Upper lobe of left lung (tissue), 6 donors: ENCODE data around the gene GJA5. TPM values are rescaled to one million over a fixed set of nuclear protein-coding genes. Genes with fewer than 3 reads are reported as not detected.
A peak's percentile ranks its signal among the peaks of the same experiment; 100 is the strongest.

Experiments used
- ATAC-seq, 2 donors: fragments of 200-7000 bp; cut with Tn5 transposase; one replicate each; pipeline ENCODE4 v1.9.1; 2022; ENCODE audit warnings: mild to moderate bottlenecking in 2 of 2, moderate library complexity in 2 of 2; ENCODE audit not compliant: low FRiP score in 2 of 2
- DNase-seq, 2 donors: peaks; one replicate each; pipeline ENCODE4 v3.0.0-alpha.2; 2019 to 2020
- H3K27ac ChIP-seq, 4 donors: fragments of 200-600 bp; sonication (generic); one replicate each; pipeline ENCODE4 v1.5.1; 2016 to 2019
- H3K27me3 ChIP-seq, 4 donors: fragments of 200-600 bp; sonication (generic); one replicate each; pipeline ENCODE4 v1.5.1; 2017 to 2019
- H3K36me3 ChIP-seq, 4 donors: fragments of 200-600 bp; sonication (generic); one replicate each; pipeline ENCODE4 v1.5.1; 2016 to 2019
- H3K4me1 ChIP-seq, 4 donors: fragments of 200-600 bp; sonication (generic); one replicate each; pipeline ENCODE4 v1.5.1; 2018 to 2019
- H3K4me3 ChIP-seq, 4 donors: fragments of 200-600 bp; sonication (generic); one replicate each; pipeline ENCODE4 v1.5.1; 2017 to 2019; ENCODE audit warnings: mild to moderate bottlenecking in 2 of 4, moderate library complexity in 1 of 4
- H3K9me3 ChIP-seq, 4 donors: fragments of 200-600 bp; sonication (generic); one replicate each; pipeline ENCODE4 v1.5.1; 2018 to 2019
- CTCF ChIP-seq, 6 experiments: fragments of 450-650 bp in 4 of 6; fragments of 200-600 bp in 2 of 6; sonication (generic) in 2 of 6; IDR thresholded peaks; one replicate each; pipeline ENCODE4 v1.5.1; 2016 to 2019; ENCODE audit warnings: antibody characterized with exemption in 6 of 6
- EP300 ChIP-seq, 4 donors: sonication (generic); formaldehyde crosslinking; IDR thresholded peaks; one replicate each; pipeline ENCODE4 v1.5.1; 2017; ENCODE audit warnings: antibody characterized with exemption in 4 of 4, control low read depth in 2 of 4
- POLR2A ChIP-seq, 4 donors: fragments of 450-650 bp; IDR thresholded peaks; one replicate each; pipeline ENCODE4 v1.5.1; 2016 to 2017; ENCODE audit warnings: antibody characterized with exemption in 4 of 4, mild to moderate bottlenecking in 2 of 4
- POLR2AphosphoS5 ChIP-seq, 2 donors: sonication (generic); formaldehyde crosslinking; IDR thresholded peaks; one replicate each; pipeline ENCODE4 v1.5.1; 2017; ENCODE audit warnings: antibody characterized with exemption in 2 of 2
- WGBS, 2 donors: methylation state at CpG; one replicate each; pipeline ENCODE4 v1.1.5; 2017 to 2018; 5-methylcytosine and 5-hydroxymethylcytosine counted together
- total RNA-seq, 6 donors: library from RNA; depleted of rRNA in 4 of 6; stranded (reverse); fragments of >200 nt in 4 of 6; gene quantifications; one replicate each; pipeline versions ENCODE4 v1.1.0 to v1.2.1, GENCODE V29; 2016 to 2021
- donor health status: DM: no; HTN: no; CAD: no; lungs with moderate emphysema.
- donor health status: DM: no; HTN: yes; CAD: no; lungs with severe emphysema.

GJA5 gene
- total RNA-seq, 6 donors from 2014 or later: 6.3 to 83.5 (median 38.2) TPM

- H3K36me3 ChIP-seq: no peaks in the 10 kb centered on the region
- H3K4me3 ChIP-seq: no peak overlapping the region
- H3K27ac ChIP-seq: no peak overlapping the region
- H3K9me3 ChIP-seq: no peaks in the 10 kb centered on the region
- H3K27me3 ChIP-seq: no peaks in the 10 kb centered on the region
- ATAC-seq (no peak), DNase-seq (peak in 1 of 2 donors; percentile 38)
- 92 to 98% methylated on average over 3 to 4 of the region's 4 CpGs for WGBS, 2 donors
- TF ChIP-seq CTCF (IDR thresholded peaks at IDR 0.05): no peak
- TF ChIP-seq POLR2AphosphoS5 (IDR thresholded peaks at IDR 0.05): no peak
- TF ChIP-seq EP300 (IDR thresholded peaks at IDR 0.05): no peak
- no peak for TF ChIP-seq POLR2A (IDR thresholded peaks at IDR 0.05)
- peaks cover 0 to 9% (median 0%) of the 10 kb centered on the region in 4 donors for H3K4me1 ChIP-seq
These were observed 39.8 kb downstream of the GJA5 start for GRCh38 chr1:147720557-147720956.

GRCh38 chr1:147719711-147720225 is 40.6 kb downstream of the GJA5 start:
- Histone ChIP-seq H3K36me3 (no peaks in the 10 kb centered on the region), H3K4me3 (no peak overlapping the region), H3K27me3 (no peaks in the 10 kb centered on the region), H3K27ac (no peak overlapping the region), H3K4me1 (peaks cover 0 to 9% (median 0%) of the 10 kb centered on the region in 4 donors), H3K9me3 (no peaks in the 10 kb centered on the region)
- 80 to 82% methylated on average over 7 of the region's 7 CpGs for WGBS, 2 donors
- DNase-seq (no peak), ATAC-seq (no peak)
- TF ChIP-seq EP300 (IDR thresholded peaks at IDR 0.05) (no peak), POLR2AphosphoS5 (IDR thresholded peaks at IDR 0.05) (no peak), CTCF (IDR thresholded peaks at IDR 0.05) (no peak), POLR2A (IDR thresholded peaks at IDR 0.05) (no peak)

- 90 to 91% methylated on average over 7 of the region's 7 CpGs for WGBS, 2 donors
- Histone ChIP-seq H3K9me3 (no peaks in the 10 kb centered on the region), H3K4me3 (no peak overlapping the region), H3K4me1 (peaks cover 0 to 9% (median 0%) of the 10 kb centered on the region in 4 donors), H3K27ac (no peak overlapping the region), H3K27me3 (no peaks in the 10 kb centered on the region), H3K36me3 (no peaks in the 10 kb centered on the region)
- no peak for TF ChIP-seq CTCF (IDR thresholded peaks at IDR 0.05)
- ATAC-seq (no peak), DNase-seq (no peak)
These were observed 41.2 kb downstream of the GJA5 start for GRCh38 chr1:147719029-147719698.

- no peak for DNase-seq
- Histone ChIP-seq H3K36me3 (no peaks in the 10 kb centered on the region), H3K4me3 (no peak overlapping the region), H3K9me3 (no peaks in the 10 kb centered on the region), H3K27me3 (no peaks in the 10 kb centered on the region), H3K27ac (no peak overlapping the region), H3K4me1 (peaks cover 0 to 9% (median 0%) of the 10 kb centered on the region in 4 donors)
- ATAC-seq: peak in 1 of 2 donors; percentile 60
- TF ChIP-seq CTCF (IDR thresholded peaks at IDR 0.05): no peak
- no peak for TF ChIP-seq POLR2AphosphoS5 (IDR thresholded peaks at IDR 0.05)
- no peak for TF ChIP-seq POLR2A (IDR thresholded peaks at IDR 0.05)
- no peak for TF ChIP-seq EP300 (IDR thresholded peaks at IDR 0.05)
- WGBS, 2 donors: 38 to 42% methylated on average over 3 to 4 of the region's 4 CpGs
These were observed 42.7 kb downstream of the GJA5 start for GRCh38 chr1:147717706-147718097.
